Hepatocyte (in vitro differentiated cells): ENCODE measurements around the gene TCF19. TPM values are rescaled to one million over a fixed set of nuclear protein-coding genes. Genes with fewer than 3 reads are reported as not detected.

Source experiments
- DNase-seq: peaks from one replicate; pipeline ENCODE4 v3.0.0-alpha.2; 2016; ENCODE audit warnings: low spot score
- H2AFZ ChIP-seq: fragments of 200-600 bp; sonication (generic); 2 replicates; pipeline ENCODE4 v1.6.0; 2016; ENCODE audit warnings: antibody characterized with exemption, mild to moderate bottlenecking
- H3K27ac ChIP-seq: fragments of 200-600 bp; sonication (generic); 2 replicates; pipeline ENCODE4 v1.5.1; 2016; ENCODE audit warnings: mild to moderate bottlenecking
- H3K27me3 ChIP-seq: fragments of 200-600 bp; sonication (generic); 2 replicates; pipeline ENCODE4 v1.6.1; 2016
- H3K36me3 ChIP-seq: fragments of 200-600 bp; sonication (generic); replicated peaks from 2 replicates; pipeline ENCODE4 v1.5.1; 2016; ENCODE audit warnings: low read depth; ENCODE audit not compliant: insufficient read depth
- H3K4me1 ChIP-seq: fragments of 200-600 bp; sonication (generic); 2 replicates; pipeline ENCODE4 v1.5.1; 2016; ENCODE audit warnings: mild to moderate bottlenecking, moderate library complexity; ENCODE audit not compliant: insufficient read depth
- H3K4me2 ChIP-seq: fragments of 200-600 bp; sonication (generic); 2 replicates; pipeline ENCODE4 v1.6.0; 2016
- H3K4me3 ChIP-seq: fragments of 200-600 bp; sonication (generic); 2 replicates; pipeline ENCODE4 v1.5.1; 2016; ENCODE audit warnings: mild to moderate bottlenecking
- H3K79me2 ChIP-seq: fragments of 200-600 bp; sonication (generic); 2 replicates; pipeline ENCODE4 v1.6.0; 2017; ENCODE audit warnings: mild to moderate bottlenecking
- H3K9me2 ChIP-seq: fragments of 200-600 bp; sonication (generic); replicated peaks from 2 replicates; pipeline ENCODE4 v1.6.0; 2017; ENCODE audit warnings: mild to moderate bottlenecking; ENCODE audit not compliant: insufficient read depth
- H3K9me3 ChIP-seq: fragments of 200-600 bp; sonication (generic); 2 replicates; pipeline ENCODE4 v1.5.1; 2016; ENCODE audit warnings: low read depth, mild to moderate bottlenecking
- H4K20me1 ChIP-seq: fragments of 200-600 bp; sonication (generic); 2 replicates; pipeline ENCODE4 v1.6.0; 2016; ENCODE audit warnings: mild to moderate bottlenecking; ENCODE audit not compliant: insufficient read depth, poor library complexity, severe bottlenecking
- EZH2 ChIP-seq: fragments of 200-600 bp; sonication (generic); IDR thresholded peaks from 2 replicates; pipeline ENCODE4 v1.6.1; 2016; ENCODE audit warnings: antibody characterized with exemption, mild to moderate bottlenecking, borderline replicate concordance
- EZH2phosphoT487 ChIP-seq: fragments of 200-600 bp; sonication (generic); IDR thresholded peaks from one replicate; pipeline ENCODE4 v1.6.1; 2018; ENCODE audit warnings: antibody characterized with exemption, mild to moderate bottlenecking, low read depth, moderate library complexity; ENCODE audit not compliant: unreplicated experiment, severe bottlenecking
- WGBS: methylation state at CpG from one replicate; pipeline ENCODE4 v1.1.6; 2016; ENCODE audit warnings: low lambda C conversion rate; ENCODE audit errors: missing lambda C conversion rate; 5-methylcytosine and 5-hydroxymethylcytosine counted together
- polyA plus RNA-seq: library from polyadenylated mRNA; unstranded; fragments of >200 nt; fragmentation: Nextera tagmentation; extraction: Ambion mirVana; gene quantifications from 2 replicates; pipeline ENCODE4 v1.2.1, GENCODE V29; 2016
- total RNA-seq: library from RNA; depleted of rRNA; stranded (reverse); fragments of >200 nt; gene quantifications from 2 replicates; pipeline ENCODE4 v1.2.3, GENCODE V29; 2014
- TF ChIP-seq, protein P1 (sequence below): fragments of 200-600 bp; sonication (generic); IDR thresholded peaks from 2 replicates; pipeline ENCODE4 v1.5.1; 2016; ENCODE audit warnings: antibody characterized with exemption, mild to moderate bottlenecking; ENCODE audit not compliant: poor library complexity

TCF19 gene
- total and polyA plus RNA-seq, 2 experiments from 2014 or later, result 5.0 to 6.3 TPM

DNA sequence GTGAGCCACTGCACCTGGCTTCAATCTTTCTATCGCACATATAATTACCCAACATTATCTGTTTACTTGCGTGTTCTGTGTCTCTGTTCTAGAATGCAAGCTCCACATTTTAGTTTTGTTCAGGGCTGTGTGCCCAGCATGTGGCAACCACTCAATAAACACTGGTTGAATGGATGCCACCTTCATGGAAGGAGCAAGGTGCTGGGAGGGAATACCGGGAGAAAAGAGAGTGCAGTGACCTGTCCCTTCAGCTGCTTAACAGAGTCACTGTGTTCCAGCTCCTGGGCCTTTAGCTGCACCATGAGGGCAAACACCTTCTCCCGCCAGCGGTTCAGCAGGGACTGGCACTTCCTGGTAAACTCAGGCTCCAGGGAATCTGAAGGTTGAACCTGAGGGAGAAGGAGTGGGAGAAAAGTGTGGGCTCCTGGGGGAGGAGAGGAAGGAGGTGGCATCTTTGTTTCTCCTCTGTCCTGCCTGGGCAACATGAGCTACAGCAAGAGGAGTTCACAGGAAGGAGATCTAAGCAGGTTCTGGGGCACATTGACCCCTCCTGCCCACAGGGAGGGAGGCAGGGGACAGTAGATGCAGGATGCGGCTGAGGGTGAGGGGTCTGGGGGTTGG lies 8.5 kb upstream of the TCF19 start:
- no peak overlapping the region for H2AFZ ChIP-seq
- H3K9me3 ChIP-seq, result no peaks in the 10 kb centered on the region
- H3K4me2 ChIP-seq, result no peak overlapping the region
- DNase-seq, result no peak
- no peak overlapping the region for H3K4me3 ChIP-seq
- no peaks in the 10 kb centered on the region for H3K79me2 ChIP-seq
- H3K36me3 ChIP-seq, result no peaks in the 10 kb centered on the region
- no peaks in the 10 kb centered on the region for H3K4me1 ChIP-seq
- TF ChIP-seq, protein P1, sequence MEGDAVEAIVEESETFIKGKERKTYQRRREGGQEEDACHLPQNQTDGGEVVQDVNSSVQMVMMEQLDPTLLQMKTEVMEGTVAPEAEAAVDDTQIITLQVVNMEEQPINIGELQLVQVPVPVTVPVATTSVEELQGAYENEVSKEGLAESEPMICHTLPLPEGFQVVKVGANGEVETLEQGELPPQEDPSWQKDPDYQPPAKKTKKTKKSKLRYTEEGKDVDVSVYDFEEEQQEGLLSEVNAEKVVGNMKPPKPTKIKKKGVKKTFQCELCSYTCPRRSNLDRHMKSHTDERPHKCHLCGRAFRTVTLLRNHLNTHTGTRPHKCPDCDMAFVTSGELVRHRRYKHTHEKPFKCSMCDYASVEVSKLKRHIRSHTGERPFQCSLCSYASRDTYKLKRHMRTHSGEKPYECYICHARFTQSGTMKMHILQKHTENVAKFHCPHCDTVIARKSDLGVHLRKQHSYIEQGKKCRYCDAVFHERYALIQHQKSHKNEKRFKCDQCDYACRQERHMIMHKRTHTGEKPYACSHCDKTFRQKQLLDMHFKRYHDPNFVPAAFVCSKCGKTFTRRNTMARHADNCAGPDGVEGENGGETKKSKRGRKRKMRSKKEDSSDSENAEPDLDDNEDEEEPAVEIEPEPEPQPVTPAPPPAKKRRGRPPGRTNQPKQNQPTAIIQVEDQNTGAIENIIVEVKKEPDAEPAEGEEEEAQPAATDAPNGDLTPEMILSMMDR, result no peak
- TF ChIP-seq EZH2 (no peak), EZH2phosphoT487 (no peak)
- H3K9me2 ChIP-seq, result no peaks in the 10 kb centered on the region
- no peak overlapping the region for H3K27ac ChIP-seq
- H3K27me3 ChIP-seq, result no peaks in the 10 kb centered on the region
- no peaks in the 10 kb centered on the region for H4K20me1 ChIP-seq
- WGBS, result 84% methylated on average over 6 of the region's 6 CpGs

DNA sequence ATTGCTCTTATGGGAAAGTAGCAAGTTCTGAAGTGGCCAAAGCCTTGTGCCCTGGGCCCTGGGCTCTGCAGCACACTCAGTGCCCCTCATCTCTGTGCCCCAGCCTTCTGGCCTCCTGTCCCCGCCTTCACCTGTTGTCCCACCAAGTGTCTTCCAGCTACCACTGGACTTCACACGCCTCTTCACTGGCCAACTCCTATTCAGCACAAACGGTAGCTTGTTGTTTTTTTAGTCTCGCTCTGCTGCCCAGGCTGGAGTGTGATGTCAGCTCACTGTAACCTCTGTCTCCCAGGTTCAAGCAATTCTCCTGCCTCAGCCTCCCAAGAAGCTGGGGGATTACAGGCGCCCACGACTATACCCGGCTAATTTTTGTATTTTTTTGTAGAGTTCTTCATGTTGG lies 5.6 kb upstream of the TCF19 start:
- Histone ChIP-seq H3K4me2 (no peak overlapping the region), H3K4me1 (no peaks in the 10 kb centered on the region), H3K27ac (no peak overlapping the region), H2AFZ (no peak overlapping the region), H3K9me3 (no peaks in the 10 kb centered on the region), H3K9me2 (no peaks in the 10 kb centered on the region), H3K4me3 (no peak overlapping the region), H3K27me3 (no peaks in the 10 kb centered on the region), H3K36me3 (no peaks in the 10 kb centered on the region), H4K20me1 (no peaks in the 10 kb centered on the region), H3K79me2 (no peaks in the 10 kb centered on the region)
- no peak for DNase-seq
- TF ChIP-seq EZH2 (no peak), EZH2phosphoT487 (no peak)
- TF ChIP-seq, protein P1, result no peak
- WGBS, result 89% methylated on average over 7 of the region's 7 CpGs

DNA sequence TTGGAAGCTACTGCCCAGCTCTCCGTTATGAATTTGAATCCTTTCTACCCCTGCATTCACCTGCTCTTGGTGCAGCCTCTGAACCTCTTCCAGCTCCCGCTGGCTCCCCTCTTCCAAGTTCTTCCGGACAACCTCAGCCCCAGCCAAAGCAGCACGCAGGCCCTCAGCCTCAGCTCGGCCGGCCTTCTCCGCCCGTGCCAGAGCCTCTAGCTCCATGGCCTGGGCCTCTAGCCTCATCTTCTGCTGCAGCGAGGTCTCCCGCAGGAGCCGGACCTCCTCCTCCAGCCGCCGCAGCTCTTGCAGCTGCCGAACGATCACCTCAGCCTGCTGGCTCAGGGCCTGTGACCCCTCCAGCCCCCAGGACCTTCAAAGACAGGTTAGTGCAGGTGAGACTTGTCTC lies 4.0 kb upstream of the TCF19 start:
- TF ChIP-seq, protein P1, result no peak
- TF ChIP-seq EZH2phosphoT487 (no peak), EZH2 (no peak)
- Histone ChIP-seq H3K9me2 (no peaks in the 10 kb centered on the region), H3K4me2 (no peak overlapping the region), H3K36me3 (no peaks in the 10 kb centered on the region), H4K20me1 (no peaks in the 10 kb centered on the region), H3K4me3 (no peak overlapping the region), H3K27ac (no peak overlapping the region), H3K9me3 (no peaks in the 10 kb centered on the region), H3K79me2 (no peaks in the 10 kb centered on the region), H3K27me3 (no peaks in the 10 kb centered on the region), H2AFZ (no peak overlapping the region), H3K4me1 (peaks cover 5% of the 10 kb centered on the region)
- WGBS, result 98% methylated on average over 15 of the region's 15 CpGs
- DNase-seq, result no peak

DNA sequence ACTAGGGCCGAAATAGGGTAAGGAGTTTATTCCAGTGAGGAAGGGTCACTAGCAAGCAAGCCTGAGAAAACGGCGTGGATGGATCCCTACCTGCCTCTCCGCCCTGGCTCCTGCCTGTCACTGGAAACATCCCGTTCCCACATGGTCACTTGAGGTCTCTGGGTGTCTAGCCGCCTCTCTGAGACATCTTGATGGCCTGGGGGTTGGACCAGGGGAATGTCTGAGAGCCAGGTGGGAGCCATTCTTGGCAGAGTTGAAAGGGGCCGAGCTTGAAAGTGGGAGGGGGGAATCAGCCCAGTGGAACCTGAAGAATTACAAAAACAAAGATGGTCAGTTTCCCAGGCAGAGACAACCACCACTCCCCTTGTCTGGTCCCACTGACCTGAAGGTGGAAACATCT lies 1.7 kb upstream of the TCF19 start:
- TF ChIP-seq EZH2phosphoT487, result no peak
- no peak for TF ChIP-seq EZH2
- TF ChIP-seq, protein P1, result no peak
- H4K20me1 ChIP-seq, result no peaks in the 10 kb centered on the region
- H3K4me2 ChIP-seq, result no peak overlapping the region
- no peaks in the 10 kb centered on the region for H3K36me3 ChIP-seq
- no peak overlapping the region for H3K27ac ChIP-seq
- no peaks in the 10 kb centered on the region for H3K27me3 ChIP-seq
- WGBS, result 94% methylated on average over 7 of the region's 7 CpGs
- H3K79me2 ChIP-seq, result no peaks in the 10 kb centered on the region
- H3K4me3 ChIP-seq, result no peak overlapping the region
- no peak for DNase-seq
- peaks cover 5% of the 10 kb centered on the region for H3K4me1 ChIP-seq
- H3K9me2 ChIP-seq, result no peaks in the 10 kb centered on the region
- H3K9me3 ChIP-seq, result no peaks in the 10 kb centered on the region
- H2AFZ ChIP-seq, result no peak overlapping the region
